ENCODE measurements around the gene ELAVL1. TPM values are rescaled to one million over a fixed set of nuclear protein-coding genes. Genes with fewer than 3 reads are reported as not detected.
"Not testable (repeated sequence)": the region's sequence is repeated elsewhere in the genome, so short reads cannot be mapped to it uniquely, and the experiment has no call there.

The ELAVL1 gene
- total and polyA plus RNA-seq, 4 donors: 15.0 to 72.8 (median 47.0) TPM

DNA sequence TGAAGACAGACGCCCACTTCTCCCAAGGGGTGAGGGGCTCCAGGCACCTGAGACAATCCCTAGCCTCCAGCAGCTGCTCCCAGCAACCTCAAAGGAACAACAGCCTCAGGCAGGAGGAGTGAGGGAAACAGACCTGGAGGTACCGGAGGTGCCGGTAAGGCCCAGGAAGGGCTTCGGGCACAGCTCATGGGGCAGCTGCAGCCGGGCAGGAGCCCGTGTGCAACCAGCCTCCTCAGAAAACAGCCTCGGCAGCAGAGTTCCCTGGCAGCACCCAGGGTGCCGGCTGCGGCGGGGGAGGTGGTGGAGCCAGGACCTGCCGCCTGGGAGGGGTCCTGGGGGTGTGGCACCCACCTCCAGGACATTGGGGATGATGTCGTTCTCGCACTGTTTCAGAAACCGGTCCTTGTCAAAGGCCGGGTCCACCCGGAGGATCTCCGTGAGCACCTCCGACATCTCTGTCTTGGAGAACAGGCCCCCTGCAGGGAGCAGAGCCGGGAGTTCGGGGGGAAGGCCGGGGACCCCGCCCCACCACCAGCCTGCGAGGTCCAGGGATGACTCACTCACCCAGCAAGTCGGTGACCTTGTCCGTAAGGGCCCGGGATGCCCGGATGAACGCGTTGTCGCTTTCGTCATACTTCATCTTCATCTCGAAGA lies 73.0 kb downstream of the ELAVL1 start:
- no peaks in the 10 kb centered on the region for H3K27me3 ChIP-seq (ENCODE audit: control insufficient read depth in 3 of 3, insufficient read depth in 3 of 3, low read length in 2 of 3)
- peaks cover 20 to 65% (median 27%) of the 10 kb centered on the region in 4 donors for H3K36me3 ChIP-seq (ENCODE audit: control insufficient read depth in 4 of 4, insufficient read depth in 4 of 4, low read length in 4 of 4)
- peaks cover 0 to 17% (median 0%) of the 10 kb centered on the region in 5 donors for H3K4me1 ChIP-seq (ENCODE audit: control insufficient read depth in 5 of 5, insufficient read depth in 5 of 5, low read length in 5 of 5)
- no peak overlapping the region for H3K4me3 ChIP-seq
- no peak for DNase-seq
- H3K9ac ChIP-seq (ENCODE audit: insufficient read depth in 1 of 2, low read length in 2 of 2): no peak overlapping the region
- TF ChIP-seq, protein P1, sequence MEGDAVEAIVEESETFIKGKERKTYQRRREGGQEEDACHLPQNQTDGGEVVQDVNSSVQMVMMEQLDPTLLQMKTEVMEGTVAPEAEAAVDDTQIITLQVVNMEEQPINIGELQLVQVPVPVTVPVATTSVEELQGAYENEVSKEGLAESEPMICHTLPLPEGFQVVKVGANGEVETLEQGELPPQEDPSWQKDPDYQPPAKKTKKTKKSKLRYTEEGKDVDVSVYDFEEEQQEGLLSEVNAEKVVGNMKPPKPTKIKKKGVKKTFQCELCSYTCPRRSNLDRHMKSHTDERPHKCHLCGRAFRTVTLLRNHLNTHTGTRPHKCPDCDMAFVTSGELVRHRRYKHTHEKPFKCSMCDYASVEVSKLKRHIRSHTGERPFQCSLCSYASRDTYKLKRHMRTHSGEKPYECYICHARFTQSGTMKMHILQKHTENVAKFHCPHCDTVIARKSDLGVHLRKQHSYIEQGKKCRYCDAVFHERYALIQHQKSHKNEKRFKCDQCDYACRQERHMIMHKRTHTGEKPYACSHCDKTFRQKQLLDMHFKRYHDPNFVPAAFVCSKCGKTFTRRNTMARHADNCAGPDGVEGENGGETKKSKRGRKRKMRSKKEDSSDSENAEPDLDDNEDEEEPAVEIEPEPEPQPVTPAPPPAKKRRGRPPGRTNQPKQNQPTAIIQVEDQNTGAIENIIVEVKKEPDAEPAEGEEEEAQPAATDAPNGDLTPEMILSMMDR (IDR thresholded peaks at IDR 0.05; ENCODE audit: control extremely low read depth, extremely low read depth): no peak
- H3K27ac ChIP-seq (ENCODE audit: low read depth in 1 of 2, low read length in 1 of 2): no peak overlapping the region
- H3K9me3 ChIP-seq (ENCODE audit: control insufficient read depth in 4 of 4, insufficient read depth in 3 of 4, low read length in 3 of 4): no peaks in the 10 kb centered on the region
- 94% methylated on average over 32 of the region's 32 CpGs for WGBS, 2 donors
- no peak for ATAC-seq (ENCODE audit: insufficient read depth, low FRiP score)

DNA sequence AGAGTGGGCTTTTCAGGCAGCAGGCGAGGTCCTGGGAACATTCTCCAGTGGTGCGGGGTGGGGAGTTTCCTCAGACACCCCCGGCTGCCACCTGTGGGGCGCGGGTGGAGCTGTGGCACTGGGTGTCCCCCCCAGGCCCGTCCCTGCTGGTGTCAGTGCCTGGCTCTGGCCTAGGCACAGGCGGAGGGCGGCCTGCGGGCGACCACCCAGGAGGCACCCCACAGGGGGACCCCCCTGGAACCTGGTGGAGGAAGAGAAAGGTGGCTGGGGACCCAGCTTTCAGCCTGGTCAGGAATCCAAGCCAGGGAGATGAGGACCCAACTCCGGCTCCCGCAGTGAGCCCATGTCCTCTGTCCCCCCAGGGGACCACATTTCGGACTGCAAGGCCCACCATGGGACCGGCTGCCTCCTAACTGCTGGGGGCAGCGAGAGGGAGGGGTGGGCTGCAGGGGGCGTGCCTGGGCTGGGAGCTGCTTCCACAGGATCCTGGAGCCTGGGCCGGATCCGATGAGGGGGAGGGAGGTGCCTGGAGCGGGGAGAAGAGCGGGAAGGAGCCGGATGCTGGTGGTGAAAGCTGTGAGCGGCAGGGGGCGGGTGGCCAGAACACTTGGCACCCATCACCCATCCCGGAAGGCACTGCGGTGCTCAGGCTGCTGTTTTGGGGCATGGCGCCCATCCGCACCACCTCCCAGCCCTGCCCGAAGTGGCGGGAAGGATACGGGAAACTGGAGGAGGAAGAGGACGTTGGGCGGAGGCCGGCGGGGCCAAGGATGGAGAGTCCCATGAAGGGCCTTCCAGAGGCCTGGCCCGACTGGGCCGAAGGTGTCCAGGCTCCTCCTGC lies 74.0 kb downstream of the ELAVL1 start:
- Histone ChIP-seq H3K9me3 (ENCODE audit: control insufficient read depth in 4 of 4, insufficient read depth in 3 of 4, low read length in 3 of 4) (no peaks in the 10 kb centered on the region), H3K9ac (ENCODE audit: insufficient read depth in 1 of 2, low read length in 2 of 2) (no peak overlapping the region), H3K4me1 (ENCODE audit: control insufficient read depth in 5 of 5, insufficient read depth in 5 of 5, low read length in 5 of 5) (peaks cover 0 to 19% (median under 1%) of the 10 kb centered on the region in 5 donors), H3K4me3 (no peak overlapping the region), H3K36me3 (ENCODE audit: control insufficient read depth in 4 of 4, insufficient read depth in 4 of 4, low read length in 4 of 4) (peaks cover 18 to 63% (median 27%) of the 10 kb centered on the region in 4 donors), H3K27ac (ENCODE audit: low read depth in 1 of 2, low read length in 1 of 2) (no peak overlapping the region), H3K27me3 (ENCODE audit: control insufficient read depth in 3 of 3, insufficient read depth in 3 of 3, low read length in 2 of 3) (no peaks in the 10 kb centered on the region)
- ATAC-seq (ENCODE audit: insufficient read depth, low FRiP score) (no peak), DNase-seq (no peak)
- TF ChIP-seq, protein P1 (IDR thresholded peaks at IDR 0.05; ENCODE audit: control extremely low read depth, extremely low read depth): no peak
- WGBS, 2 donors: 90 to 92% methylated on average over 36 of the region's 36 CpGs

DNA sequence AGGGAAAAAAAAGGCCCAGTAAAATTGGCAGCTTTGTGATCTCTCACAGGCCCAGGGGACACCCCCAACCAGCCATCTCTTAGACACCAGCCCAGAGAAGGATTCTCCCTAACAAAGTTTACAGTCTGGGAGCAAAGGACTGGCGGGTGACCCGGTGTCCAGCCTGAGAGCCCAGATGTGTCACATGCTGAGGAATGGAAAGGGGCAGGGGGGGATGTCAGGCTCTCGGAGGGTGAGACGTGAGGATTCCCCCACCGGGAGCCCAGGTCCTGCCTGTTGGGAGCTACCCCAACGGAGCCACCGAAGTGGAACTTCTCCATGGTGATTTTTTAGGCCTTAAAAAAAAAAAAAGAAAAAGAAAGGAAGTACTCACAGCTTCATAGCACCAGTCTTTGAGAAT lies 74.7 kb downstream of the ELAVL1 start:
- Histone ChIP-seq H3K4me3 (no peak overlapping the region), H3K4me1 (ENCODE audit: control insufficient read depth in 5 of 5, insufficient read depth in 5 of 5, low read length in 5 of 5) (peaks cover 0 to 23% (median 3%) of the 10 kb centered on the region in 5 donors), H3K36me3 (ENCODE audit: control insufficient read depth in 4 of 4, insufficient read depth in 4 of 4, low read length in 4 of 4) (peaks cover 16 to 57% (median 26%) of the 10 kb centered on the region in 4 donors), H3K9ac (ENCODE audit: insufficient read depth in 1 of 2, low read length in 2 of 2) (no peak overlapping the region), H3K9me3 (ENCODE audit: control insufficient read depth in 4 of 4, insufficient read depth in 3 of 4, low read length in 3 of 4) (no peaks in the 10 kb centered on the region), H3K27ac (ENCODE audit: low read depth in 1 of 2, low read length in 1 of 2) (no peak overlapping the region), H3K27me3 (ENCODE audit: control insufficient read depth in 3 of 3, insufficient read depth in 3 of 3, low read length in 2 of 3) (no peaks in the 10 kb centered on the region)
- DNase-seq (no peak), ATAC-seq (ENCODE audit: insufficient read depth, low FRiP score) (no peak)
- 82 to 86% methylated on average over 7 of the region's 7 CpGs for WGBS, 2 donors
- TF ChIP-seq, protein P1 (IDR thresholded peaks at IDR 0.05; ENCODE audit: control extremely low read depth, extremely low read depth): no peak

DNA sequence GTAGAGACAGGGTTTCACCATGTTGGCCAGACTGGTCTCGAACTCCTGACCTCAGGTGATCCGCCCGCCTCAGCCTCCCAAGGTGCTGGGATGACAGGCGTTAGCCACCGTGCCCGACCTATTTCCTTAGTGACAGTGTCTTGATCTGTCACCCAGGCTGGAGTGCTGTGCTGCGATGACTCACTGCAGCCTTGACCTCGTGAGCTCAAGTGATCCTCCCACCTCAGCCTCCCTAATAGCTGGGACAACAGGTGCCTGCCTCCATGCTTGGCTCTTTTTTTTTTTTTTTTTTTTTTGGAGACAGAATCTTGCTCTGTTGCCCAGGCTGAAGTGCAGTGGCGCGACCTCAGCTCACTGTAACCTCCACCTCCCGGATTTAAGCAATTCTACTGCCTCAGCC lies 75.4 kb downstream of the ELAVL1 start:
- not testable (repeated sequence) for DNase-seq; H3K27ac ChIP-seq (ENCODE audit: low read depth in 1 of 2, low read length in 1 of 2); H3K9me3 ChIP-seq (ENCODE audit: control insufficient read depth in 4 of 4, insufficient read depth in 3 of 4, low read length in 3 of 4); H3K9ac ChIP-seq (ENCODE audit: insufficient read depth in 1 of 2, low read length in 2 of 2); ATAC-seq (ENCODE audit: insufficient read depth, low FRiP score); H3K4me3 ChIP-seq; H3K27me3 ChIP-seq (ENCODE audit: control insufficient read depth in 3 of 3, insufficient read depth in 3 of 3, low read length in 2 of 3)
- Histone ChIP-seq H3K36me3 (ENCODE audit: control insufficient read depth in 4 of 4, insufficient read depth in 4 of 4, low read length in 4 of 4) (peaks cover 9 to 50% (median 23%) of the 10 kb centered on the region in 4 donors), H3K4me1 (ENCODE audit: control insufficient read depth in 5 of 5, insufficient read depth in 5 of 5, low read length in 5 of 5) (peaks cover 0 to 23% (median 4%) of the 10 kb centered on the region in 5 donors)
- WGBS, 2 donors: 85 to 87% methylated on average over 11 of the region's 11 CpGs

All from lung (tissue), 12 donors.